Omental fat pad (tissue), 4 donors: ENCODE measurements around the gene ADD3. TPM values are rescaled to one million over a fixed set of nuclear protein-coding genes. Genes with fewer than 3 reads are reported as not detected.
A peak's percentile ranks its signal among the peaks of the same experiment; 100 is the strongest.

Experiments
- ATAC-seq: fragments of 150-250 bp; one replicate; pipeline ENCODE4 v1.9.1; 2016; ENCODE audit warnings: mild to moderate bottlenecking, moderate library complexity; ENCODE audit not compliant: low FRiP score
- DNase-seq: peaks from one replicate; pipeline ENCODE4 v3.0.0-alpha.2; 2019; ENCODE audit warnings: low spot score
- total RNA-seq, 4 donors: library from RNA; depleted of rRNA; stranded (reverse); fragments of >200 nt; gene quantifications; one replicate each; pipeline ENCODE4 v1.1.0, GENCODE V29; 2016
- TF ChIP-seq, protein P1 (sequence below), 3 donors: fragments of 450-650 bp; IDR thresholded peaks; one replicate each; pipeline ENCODE4 v1.5.1; 2016 to 2017; ENCODE audit warnings: antibody characterized with exemption in 3 of 3, mild to moderate bottlenecking in 3 of 3, moderate library complexity in 2 of 3

ADD3 gene
- total RNA-seq, 4 donors from 2014 or later: 85.4 to 647 (median 252) TPM

- ATAC-seq: peak; percentile 72
- TF ChIP-seq, protein P1, sequence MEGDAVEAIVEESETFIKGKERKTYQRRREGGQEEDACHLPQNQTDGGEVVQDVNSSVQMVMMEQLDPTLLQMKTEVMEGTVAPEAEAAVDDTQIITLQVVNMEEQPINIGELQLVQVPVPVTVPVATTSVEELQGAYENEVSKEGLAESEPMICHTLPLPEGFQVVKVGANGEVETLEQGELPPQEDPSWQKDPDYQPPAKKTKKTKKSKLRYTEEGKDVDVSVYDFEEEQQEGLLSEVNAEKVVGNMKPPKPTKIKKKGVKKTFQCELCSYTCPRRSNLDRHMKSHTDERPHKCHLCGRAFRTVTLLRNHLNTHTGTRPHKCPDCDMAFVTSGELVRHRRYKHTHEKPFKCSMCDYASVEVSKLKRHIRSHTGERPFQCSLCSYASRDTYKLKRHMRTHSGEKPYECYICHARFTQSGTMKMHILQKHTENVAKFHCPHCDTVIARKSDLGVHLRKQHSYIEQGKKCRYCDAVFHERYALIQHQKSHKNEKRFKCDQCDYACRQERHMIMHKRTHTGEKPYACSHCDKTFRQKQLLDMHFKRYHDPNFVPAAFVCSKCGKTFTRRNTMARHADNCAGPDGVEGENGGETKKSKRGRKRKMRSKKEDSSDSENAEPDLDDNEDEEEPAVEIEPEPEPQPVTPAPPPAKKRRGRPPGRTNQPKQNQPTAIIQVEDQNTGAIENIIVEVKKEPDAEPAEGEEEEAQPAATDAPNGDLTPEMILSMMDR (IDR thresholded peaks at IDR 0.05): peak in 2 of 3 donors; percentile 70 to 78
- DNase-seq: no peak
These were observed 129.4 kb downstream of the ADD3 start for GRCh38 chr10:110137142-110137545.

- TF ChIP-seq, protein P1 (IDR thresholded peaks at IDR 0.05): no peak
- ATAC-seq (no peak), DNase-seq (no peak)
These were observed 130.5 kb downstream of the ADD3 start for GRCh38 chr10:110138197-110138812.

GRCh38 chr10:110141185-110141584 is 133.4 kb downstream of the ADD3 start:
- TF ChIP-seq, protein P1 (IDR thresholded peaks at IDR 0.05): no peak
- DNase-seq (no peak), ATAC-seq (no peak)

GRCh38 chr10:110141871-110142635 is 134.3 kb downstream of the ADD3 start:
- DNase-seq: no peak
- no peak for ATAC-seq

GRCh38 chr10:110142965-110143364 is 135.2 kb downstream of the ADD3 start:
- TF ChIP-seq, protein P1 (IDR thresholded peaks at IDR 0.05): no peak
- DNase-seq: no peak
- ATAC-seq: no peak

More at GRCh38 chr10:110141871-110142635, 134.3 kb downstream of the ADD3 start:
- TF ChIP-seq, protein P1 (IDR thresholded peaks at IDR 0.05): no peak

DNA sequence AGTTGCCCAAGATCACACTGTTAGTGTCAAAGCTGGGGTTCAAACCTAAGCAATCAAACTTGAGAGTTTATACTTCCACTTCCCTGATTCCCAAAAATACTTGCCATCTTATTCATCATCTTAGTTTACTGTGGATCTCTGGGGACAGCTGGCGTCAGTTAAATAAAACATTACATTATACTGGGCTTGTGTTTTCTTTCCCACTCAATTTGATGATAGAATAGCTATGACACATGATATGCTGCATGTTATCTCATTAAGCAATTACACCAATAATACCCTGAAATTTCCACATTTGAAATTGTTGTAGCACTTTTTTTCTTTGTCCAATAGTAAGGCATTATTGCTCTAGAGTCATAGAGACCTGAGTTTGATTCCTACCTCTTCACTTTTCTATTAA is 136.7 kb downstream of the ADD3 start:
- ATAC-seq: no peak
- TF ChIP-seq, protein P1 (IDR thresholded peaks at IDR 0.05): no peak

GRCh38 chr10:110147961-110148360 is 140.2 kb downstream of the ADD3 start:
- DNase-seq (no peak), ATAC-seq (no peak)
- TF ChIP-seq, protein P1 (IDR thresholded peaks at IDR 0.05): no peak

More for the DNA sequence above, 136.7 kb downstream of the ADD3 start:
- no peak for DNase-seq
